Small intestine (tissue), 7 donors: ENCODE data around the gene ETV6. TPM values are rescaled to one million over a fixed set of nuclear protein-coding genes. Genes with fewer than 3 reads are reported as not detected.

ENCODE experiments used
- DNase-seq, 2 donors: peaks; one replicate each; pipeline versions ENCODE4 v3.0.0 to v3.0.0-alpha.2; 2013
- FAIRE-seq: peaks from 2 replicates; lab custom pipeline; 2012; peaks lifted over from hg19 to GRCh38; lab: Jason Lieb, UNC
- H3K27ac ChIP-seq, 3 donors: one replicate each; pipeline ENCODE4 v1.5.1; 2013; ENCODE audit warnings: low read length in 2 of 3, mild to moderate bottlenecking in 2 of 3, control low read depth in 1 of 3, inconsistent platforms in 1 of 3, low read depth in 1 of 3, moderate library complexity in 1 of 3
- H3K27me3 ChIP-seq, 3 donors: one replicate each; pipeline ENCODE4 v1.6.1; 2013; ENCODE audit warnings: low read length in 3 of 3, inconsistent platforms in 1 of 3; ENCODE audit not compliant: control insufficient read depth in 3 of 3, insufficient read depth in 3 of 3
- H3K36me3 ChIP-seq, 3 donors: one replicate each; pipeline ENCODE4 v1.6.1; 2013; ENCODE audit warnings: low read length in 3 of 3, inconsistent platforms in 1 of 3, low read depth in 1 of 3, mild to moderate bottlenecking in 1 of 3, moderate library complexity in 1 of 3; ENCODE audit not compliant: control insufficient read depth in 3 of 3, insufficient read depth in 2 of 3
- H3K4me1 ChIP-seq, 3 donors: one replicate each; pipeline ENCODE4 v1.6.1; 2013; ENCODE audit warnings: low read length in 2 of 3, inconsistent platforms in 1 of 3, low read depth in 1 of 3, mild to moderate bottlenecking in 1 of 3, moderate library complexity in 1 of 3; ENCODE audit not compliant: control insufficient read depth in 3 of 3, insufficient read depth in 2 of 3
- H3K4me3 ChIP-seq, 3 donors: one replicate each; pipeline ENCODE4 v1.5.1; 2013; ENCODE audit warnings: low read length in 3 of 3, control low read depth in 1 of 3, inconsistent platforms in 1 of 3, low read depth in 1 of 3, mild to moderate bottlenecking in 1 of 3, moderate library complexity in 1 of 3
- H3K9me3 ChIP-seq, 2 donors: one replicate each; pipeline ENCODE4 v1.6.1; 2013; ENCODE audit warnings: low read depth in 1 of 2, low read length in 1 of 2; ENCODE audit not compliant: control insufficient read depth in 2 of 2, insufficient read depth in 1 of 2
- WGBS, 3 donors: extraction: QIAGEN DNeasy Blood & Tissue Kit; methylation state at CpG; one replicate each; pipeline ENCODE4 v1.1.7; 2013; 5-methylcytosine and 5-hydroxymethylcytosine counted together
- polyA plus RNA-seq, 4 donors: library from polyadenylated mRNA; stranded (reverse) in 3 of 4; unstranded in 1 of 4; fragments of 200-250 nt in 3 of 4; fragments of 120-200 nt in 1 of 4; gene quantifications; one replicate each; pipeline versions ENCODE4 v1.2.1 to v1.2.3, GENCODE V29; 2013
- donor health status: healthy with polysubstance abuse.
- donor health status: control.
- donor health status: control.
- donor health status: Bipolar disorder and iron deficiency.
- donor health status: healthy.

ETV6 gene
- polyA plus RNA-seq, 4 donors, result 5.1 to 13.6 (median 8.4) TPM

DNA sequence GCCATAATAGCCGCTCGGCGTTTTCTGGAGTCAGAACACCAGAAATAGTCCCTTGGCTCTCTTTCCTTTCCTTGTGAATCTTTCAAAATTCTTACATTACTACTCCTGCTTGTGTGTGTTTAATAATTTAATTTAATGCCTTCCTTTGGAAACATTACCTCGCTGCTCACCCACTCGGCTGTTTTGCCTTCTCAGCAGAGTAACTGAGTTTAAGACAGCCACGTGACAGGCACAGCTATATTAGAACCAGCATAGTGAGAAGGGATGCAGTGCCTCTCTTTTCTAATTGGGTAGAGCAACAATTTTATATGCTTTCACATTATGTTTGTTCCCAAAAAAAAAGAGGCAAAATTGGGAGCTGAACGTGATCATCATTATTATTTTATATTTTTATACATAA lies 107.6 kb downstream of the ETV6 start:
- H3K4me1 ChIP-seq, result peaks cover 3 to 34% (median 16%) of the 10 kb centered on the region in 3 donors
- DNase-seq, result no peak
- 28 to 57% (median 55%) methylated on average over 7 of the region's 7 CpGs for WGBS, 3 donors
- peaks cover 0 to 25% (median 0%) of the 10 kb centered on the region in 3 donors for H3K36me3 ChIP-seq
- no peaks in the 10 kb centered on the region for H3K27me3 ChIP-seq
- H3K9me3 ChIP-seq, result no peaks in the 10 kb centered on the region
- H3K4me3 ChIP-seq, result no peak overlapping the region
- H3K27ac ChIP-seq, result peak overlapping the region in 1 of 3 donors; percentile 55
- no peak for FAIRE-seq

GRCh38 chr12:11757531-11757930 lies 108.1 kb downstream of the ETV6 start:
- Histone ChIP-seq H3K36me3 (peaks cover 0 to 24% (median 0%) of the 10 kb centered on the region in 3 donors), H3K4me3 (no peak overlapping the region), H3K27ac (peak overlapping the region in 2 of 3 donors; percentile 51 to 69), H3K27me3 (no peaks in the 10 kb centered on the region), H3K4me1 (peaks cover 3 to 39% (median 18%) of the 10 kb centered on the region in 3 donors), H3K9me3 (no peaks in the 10 kb centered on the region)
- no peak for FAIRE-seq
- DNase-seq, result no peak
- 89 to 91% (median 90%) methylated on average over 6 of the region's 6 CpGs for WGBS, 3 donors

DNA sequence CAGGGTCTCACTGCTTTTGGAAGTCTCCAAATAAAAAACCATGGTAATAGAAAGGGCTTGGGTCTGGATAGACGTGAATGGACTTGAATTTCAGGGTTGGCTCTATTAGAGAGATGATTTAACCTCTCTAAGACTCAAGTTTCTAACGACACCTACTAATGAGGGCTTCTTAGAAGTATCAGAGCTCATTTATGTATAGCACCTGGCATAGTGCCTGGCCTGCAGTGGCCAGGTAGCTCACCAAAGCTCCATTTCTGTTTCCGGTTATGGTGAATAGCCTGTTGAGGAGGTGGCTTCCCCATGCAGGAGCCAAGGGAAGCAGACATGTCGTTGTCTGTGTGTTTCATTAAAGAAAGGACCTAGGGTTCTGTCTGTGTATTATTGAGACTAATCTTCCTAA lies 108.6 kb downstream of the ETV6 start:
- no peak for FAIRE-seq
- 21 to 59% (median 52%) methylated on average over 4 of the region's 4 CpGs for WGBS, 3 donors
- peaks cover 0 to 22% (median 0%) of the 10 kb centered on the region in 3 donors for H3K36me3 ChIP-seq
- H3K9me3 ChIP-seq, result no peaks in the 10 kb centered on the region
- peak overlapping the region in 2 of 3 donors; percentile 51 to 69 for H3K27ac ChIP-seq
- peak in 1 of 2 donors; percentile 31 for DNase-seq
- no peak overlapping the region for H3K4me3 ChIP-seq
- peaks cover 3 to 44% (median 21%) of the 10 kb centered on the region in 3 donors for H3K4me1 ChIP-seq
- H3K27me3 ChIP-seq, result no peaks in the 10 kb centered on the region

- H3K36me3 ChIP-seq, result peaks cover 0 to 16% (median 0%) of the 10 kb centered on the region in 3 donors
- no peak overlapping the region for H3K4me3 ChIP-seq
- WGBS, 3 donors, result 44 to 67% (median 62%) methylated on average over 14 of the region's 14 CpGs
- peak overlapping the region in 2 of 3 donors; percentile 51 to 69 for H3K27ac ChIP-seq
- DNase-seq (peak in 1 of 2 donors; percentile 51), FAIRE-seq (no peak)
- no peaks in the 10 kb centered on the region for H3K9me3 ChIP-seq
- peaks cover 3 to 51% (median 27%) of the 10 kb centered on the region in 3 donors for H3K4me1 ChIP-seq
- H3K27me3 ChIP-seq, result no peaks in the 10 kb centered on the region
Observed at GRCh38 chr12:11758510-11759493, 109.3 kb downstream of the ETV6 start.

- DNase-seq, result no peak
- Histone ChIP-seq H3K4me1 (peaks cover 3 to 58% (median 32%) of the 10 kb centered on the region in 3 donors), H3K27ac (peak overlapping the region in 2 of 3 donors; percentile 51 to 76)
Observed at GRCh38 chr12:11759494-11759878, 110.0 kb downstream of the ETV6 start.

DNA sequence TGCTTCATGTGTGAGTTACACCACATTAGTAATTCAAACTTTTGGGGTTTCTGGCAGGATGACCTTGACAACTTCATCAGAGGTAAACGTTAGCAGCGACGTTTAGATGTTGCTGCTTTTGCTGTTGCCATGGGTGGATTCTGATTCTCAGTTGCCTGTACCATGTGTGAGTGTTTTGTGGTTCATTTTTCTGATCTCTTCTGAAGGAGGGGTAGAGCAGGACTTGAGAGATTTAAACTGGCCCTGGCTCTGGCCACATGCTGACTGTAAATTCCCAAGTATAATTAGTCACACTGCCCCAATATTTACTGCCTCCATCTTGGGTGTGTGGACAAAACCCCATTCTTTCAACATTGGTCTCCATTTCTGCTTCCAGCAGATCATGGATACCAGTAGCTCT lies 110.4 kb downstream of the ETV6 start:
- FAIRE-seq (no peak), DNase-seq (no peak)
- peak overlapping the region in 2 of 3 donors; percentile 51 to 76 for H3K27ac ChIP-seq
- 82 to 91% (median 83%) methylated on average over 3 of the region's 3 CpGs for WGBS, 3 donors
- H3K9me3 ChIP-seq, result no peaks in the 10 kb centered on the region
- peaks cover 3 to 62% (median 34%) of the 10 kb centered on the region in 3 donors for H3K4me1 ChIP-seq
- H3K4me3 ChIP-seq, result no peak overlapping the region
- peaks cover 0 to 16% (median 0%) of the 10 kb centered on the region in 3 donors for H3K36me3 ChIP-seq
- H3K27me3 ChIP-seq, result no peaks in the 10 kb centered on the region

More at GRCh38 chr12:11759494-11759878, 110.0 kb downstream of the ETV6 start:
- FAIRE-seq, result no peak
- Histone ChIP-seq H3K4me3 (no peak overlapping the region), H3K36me3 (peaks cover 0 to 16% (median 0%) of the 10 kb centered on the region in 3 donors), H3K9me3 (no peaks in the 10 kb centered on the region), H3K27me3 (no peaks in the 10 kb centered on the region)
- 77 to 94% (median 79%) methylated on average over 5 of the region's 5 CpGs for WGBS, 3 donors

DNA sequence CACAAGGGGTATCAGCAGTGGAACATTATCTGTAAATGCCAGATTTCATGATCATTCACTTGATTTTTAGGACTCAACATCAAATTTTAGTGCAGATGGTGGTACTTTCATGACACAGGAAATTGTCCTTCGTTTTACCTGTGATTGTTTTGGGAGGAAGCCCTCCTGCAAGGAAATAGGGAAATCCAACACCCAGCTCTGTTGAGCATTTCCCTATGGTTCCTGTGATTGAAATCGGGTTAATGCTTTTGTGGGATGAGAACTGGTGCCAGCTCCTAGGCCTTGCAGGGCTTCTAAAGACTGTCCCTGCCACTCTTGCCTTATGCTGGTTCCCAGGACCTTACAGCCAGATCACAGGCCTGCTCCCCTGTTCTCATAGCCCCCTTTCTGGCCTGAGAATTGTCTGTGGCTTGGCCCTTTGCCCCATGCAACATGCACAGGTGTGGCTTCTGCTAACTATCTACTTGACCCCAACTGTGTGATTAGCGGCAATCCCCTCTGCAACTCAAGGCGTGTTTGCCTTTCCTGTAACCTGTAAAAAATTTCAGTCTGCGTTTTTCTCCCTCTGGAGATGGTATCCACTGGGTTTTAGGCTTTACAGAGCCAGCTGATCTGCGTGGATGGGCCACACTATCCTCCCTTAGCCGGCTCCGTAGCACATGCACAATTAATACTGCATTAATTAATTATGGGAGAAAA lies 112.5 kb downstream of the ETV6 start:
- FAIRE-seq (no peak), DNase-seq (peak in 1 of 2 donors; percentile 34)
- H3K4me1 ChIP-seq, result peaks cover 3 to 57% (median 36%) of the 10 kb centered on the region in 3 donors
- H3K9me3 ChIP-seq, result no peaks in the 10 kb centered on the region
- H3K27ac ChIP-seq, result peak overlapping the region in 2 of 3 donors; percentile 43 to 80
- H3K27me3 ChIP-seq, result no peaks in the 10 kb centered on the region
- WGBS, 3 donors, result 59 to 66% (median 62%) methylated on average over 8 of the region's 8 CpGs
- peaks cover 0 to 16% (median 0%) of the 10 kb centered on the region in 3 donors for H3K36me3 ChIP-seq
- no peak overlapping the region for H3K4me3 ChIP-seq
